NCI-H524 (cell line): ENCODE results near the gene VTI1A.

ENCODE experiments used
- DNase-seq, 2 experiments: peaks; one replicate each; lab custom pipeline; 2025; lab: John Stamatoyannopoulos, UW

VTI1A gene

DNA sequence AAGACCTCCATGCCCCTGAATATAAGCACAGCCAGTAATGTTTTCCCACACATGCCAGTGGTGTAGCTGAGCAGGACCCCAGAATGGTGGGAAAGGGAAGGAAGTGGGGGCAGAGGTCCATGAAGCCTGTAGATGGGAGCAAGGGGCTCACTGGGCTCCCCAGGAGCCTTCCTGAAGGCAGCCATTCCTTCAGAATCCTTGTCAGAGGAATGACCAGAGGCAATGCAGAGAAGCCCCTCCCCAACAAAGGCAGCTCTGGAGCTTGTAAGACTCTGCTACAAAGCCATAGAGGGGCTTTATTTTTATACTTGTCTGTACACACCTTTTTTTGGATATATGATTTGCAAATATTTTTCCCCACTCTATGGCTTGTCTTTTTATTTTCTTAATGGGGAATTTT, 338.1 kb downstream of the VTI1A start:
- no peak for DNase-seq

DNA sequence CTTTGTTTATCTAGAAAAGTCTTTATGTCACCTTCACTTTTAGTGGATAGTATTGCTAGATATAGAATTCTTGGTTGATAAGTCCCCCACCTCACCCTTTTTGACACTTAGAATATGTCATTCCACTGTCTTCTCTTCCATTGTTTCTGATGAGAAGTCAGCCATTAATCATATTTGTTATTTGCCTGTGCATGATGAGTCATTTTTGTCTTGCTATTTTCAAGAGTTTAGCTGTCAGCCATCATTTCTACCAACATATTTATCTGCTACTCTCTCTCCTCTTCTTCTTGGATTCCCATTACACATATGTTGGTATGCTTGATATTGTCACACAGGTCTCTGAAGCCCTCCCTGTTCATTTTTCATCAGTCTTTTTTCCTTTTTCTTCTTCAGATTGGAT, 342.2 kb downstream of the VTI1A start:
- no peak for DNase-seq

DNA sequence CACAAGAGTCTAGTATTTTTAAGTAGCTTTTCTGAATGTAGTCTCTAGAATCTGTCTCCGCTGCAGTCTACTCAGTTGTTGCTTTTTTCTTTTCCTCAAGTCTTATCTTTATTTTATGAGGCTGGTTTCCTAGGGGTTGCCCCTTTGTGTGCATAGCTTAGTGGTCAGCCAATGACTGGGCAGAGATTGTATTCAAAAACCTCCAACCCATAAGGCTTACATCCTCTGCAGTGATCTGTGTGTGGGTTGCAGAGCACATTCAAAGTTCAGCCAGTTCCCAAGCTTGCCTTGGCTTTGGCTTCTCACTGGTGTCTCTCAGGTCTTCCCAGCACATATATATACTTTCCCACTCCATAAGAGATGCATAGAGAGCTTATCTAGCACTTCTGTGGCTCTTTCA, 343.0 kb downstream of the VTI1A start:
- DNase-seq, result no peak

DNA sequence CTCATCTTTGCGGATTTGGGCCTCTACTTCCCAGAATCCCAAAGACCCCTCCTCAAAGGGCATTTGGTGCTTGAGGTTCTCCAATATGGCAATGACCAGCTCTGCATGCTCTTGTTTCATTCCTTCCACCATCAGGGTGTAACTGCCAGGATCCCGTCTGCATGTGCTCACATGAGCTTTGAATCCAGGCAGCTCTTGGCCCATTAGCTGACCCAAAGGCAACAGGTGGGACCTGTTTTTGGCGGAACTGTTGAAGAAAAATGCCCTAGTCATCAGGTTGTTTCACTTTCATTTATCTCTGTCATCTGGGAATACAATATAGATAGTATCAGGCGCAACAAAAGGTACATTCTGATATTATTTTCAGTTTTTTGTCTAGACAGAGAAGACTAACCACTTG, 343.9 kb downstream of the VTI1A start:
- DNase-seq, result no peak

DNA sequence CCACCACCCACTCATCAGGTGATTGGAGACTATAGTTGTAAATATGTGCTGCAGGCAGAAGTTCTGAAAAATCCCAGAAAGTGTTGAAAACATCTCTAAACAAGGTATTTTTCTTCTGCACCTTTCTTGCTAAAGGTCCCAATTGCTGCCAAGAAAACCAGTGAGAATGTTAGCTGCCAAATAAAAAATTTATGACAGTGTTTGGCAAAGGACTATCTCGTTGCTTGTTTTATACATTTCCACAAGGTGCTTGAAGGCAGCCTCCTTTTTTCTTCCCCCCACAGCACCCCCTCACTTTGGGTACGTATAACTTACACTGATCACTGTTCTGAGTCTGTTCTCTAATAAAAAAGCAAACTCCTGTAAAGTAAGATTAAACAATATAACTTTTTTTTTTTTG, 344.4 kb downstream of the VTI1A start:
- DNase-seq, result no peak

GRCh38 chr10:112792487-112793201, 345.6 kb downstream of the VTI1A start:
- peak; percentile 56 to 80 for DNase-seq

DNA sequence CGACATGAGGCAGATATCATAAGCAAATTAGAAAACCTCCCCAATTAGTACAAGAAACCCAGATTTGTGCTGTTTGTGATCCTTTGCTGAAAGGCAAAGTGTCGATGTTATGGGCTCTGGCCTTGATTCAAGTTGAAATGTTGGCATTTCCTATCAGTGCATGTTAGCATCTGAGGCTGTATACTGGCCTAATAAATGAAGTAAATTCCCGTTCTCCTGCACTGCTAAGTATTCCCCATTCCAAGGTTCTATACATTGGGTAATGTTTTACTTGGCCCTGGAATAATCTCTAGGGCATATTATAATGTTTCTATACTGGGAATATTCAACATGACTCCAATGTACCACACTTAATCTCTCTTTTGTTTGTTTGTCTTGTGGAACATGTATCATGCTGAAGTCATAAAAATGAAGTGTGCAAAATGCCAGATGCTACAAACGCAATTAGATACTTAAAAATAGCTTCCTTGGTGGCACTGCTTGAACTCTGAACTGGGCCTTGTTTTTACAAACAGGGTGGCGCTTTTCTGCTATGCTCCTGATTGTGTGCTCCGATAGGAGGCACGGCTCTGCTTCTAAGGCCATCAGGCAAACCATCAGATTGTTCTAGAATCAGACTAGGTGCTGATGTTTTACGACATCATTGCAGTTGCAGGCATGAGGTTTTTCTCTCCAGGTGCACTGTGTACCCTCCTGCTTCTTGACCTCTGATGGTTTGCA, 346.3 kb downstream of the VTI1A start:
- DNase-seq, result peak in 1 of 2 experiments; percentile 24

DNA sequence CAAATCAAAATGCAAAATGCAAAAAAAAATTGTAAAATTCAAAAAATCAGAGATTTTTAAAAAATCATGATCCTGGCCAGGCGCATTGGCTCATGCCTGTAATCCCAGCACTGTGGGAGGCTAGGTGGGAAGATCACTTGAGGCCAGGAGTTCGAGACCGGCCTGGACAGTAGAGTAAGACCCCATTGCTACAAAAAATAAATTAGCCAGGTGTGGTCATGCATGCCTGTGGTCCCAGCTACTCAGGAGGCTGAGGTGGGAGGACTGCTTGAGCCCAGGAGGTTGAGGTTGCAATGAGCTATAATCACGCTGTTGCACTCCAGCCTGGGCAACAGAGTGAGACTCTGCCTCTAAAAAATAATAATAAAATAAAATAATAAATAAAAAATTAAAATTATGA, 347.2 kb downstream of the VTI1A start:
- no peak for DNase-seq

GRCh38 chr10:112795067-112795466, 348.1 kb downstream of the VTI1A start:
- DNase-seq, result no peak

DNA sequence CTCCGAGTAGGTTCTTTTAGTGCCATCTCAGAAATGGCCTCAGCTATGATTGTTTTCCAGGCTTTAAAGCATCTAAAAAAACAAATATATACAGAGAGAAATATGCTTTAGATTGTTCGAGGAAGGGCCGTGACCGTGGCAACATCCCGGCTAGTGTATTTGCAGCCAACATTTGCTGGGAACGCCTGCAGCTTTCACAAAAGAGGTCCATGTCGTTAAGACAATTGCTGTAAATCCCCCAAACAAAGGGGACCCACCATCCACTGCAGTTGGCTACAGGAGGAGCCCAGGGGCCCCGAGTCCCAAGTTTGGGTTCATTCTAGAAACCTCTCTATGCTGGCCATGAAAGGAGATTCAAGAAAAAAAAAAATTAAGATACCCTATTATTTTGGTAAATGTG, 350.2 kb downstream of the VTI1A start:
- no peak for DNase-seq

DNA sequence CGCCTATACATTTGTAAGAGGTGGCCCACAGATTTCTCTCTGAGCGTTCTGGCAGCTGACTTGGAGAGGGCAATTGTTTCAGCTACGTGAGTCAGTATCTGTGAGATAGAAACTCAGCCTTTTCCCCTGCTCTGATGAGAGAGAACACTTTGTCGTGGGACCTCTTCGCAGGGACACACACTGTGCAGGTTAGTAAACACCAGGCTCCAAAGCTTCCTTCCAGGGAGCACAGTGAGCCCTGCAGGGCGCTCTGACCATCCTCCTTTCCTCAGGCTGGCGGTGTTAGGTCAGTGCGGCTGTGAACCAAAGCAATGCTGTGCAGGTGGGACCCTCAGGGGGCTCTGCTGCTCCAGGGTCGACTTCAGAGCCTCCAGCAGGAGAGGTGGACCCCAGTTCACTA, 350.8 kb downstream of the VTI1A start:
- DNase-seq, result no peak

GRCh38 chr10:112799038-112799437, 352.0 kb downstream of the VTI1A start:
- DNase-seq, result no peak

GRCh38 chr10:112799726-112800510, 352.9 kb downstream of the VTI1A start:
- no peak for DNase-seq

- no peak for DNase-seq
Observed at GRCh38 chr10:112801004-112801403, 354.0 kb downstream of the VTI1A start.

- DNase-seq, result no peak
Observed at GRCh38 chr10:112801748-112802147, 354.7 kb downstream of the VTI1A start.

DNA sequence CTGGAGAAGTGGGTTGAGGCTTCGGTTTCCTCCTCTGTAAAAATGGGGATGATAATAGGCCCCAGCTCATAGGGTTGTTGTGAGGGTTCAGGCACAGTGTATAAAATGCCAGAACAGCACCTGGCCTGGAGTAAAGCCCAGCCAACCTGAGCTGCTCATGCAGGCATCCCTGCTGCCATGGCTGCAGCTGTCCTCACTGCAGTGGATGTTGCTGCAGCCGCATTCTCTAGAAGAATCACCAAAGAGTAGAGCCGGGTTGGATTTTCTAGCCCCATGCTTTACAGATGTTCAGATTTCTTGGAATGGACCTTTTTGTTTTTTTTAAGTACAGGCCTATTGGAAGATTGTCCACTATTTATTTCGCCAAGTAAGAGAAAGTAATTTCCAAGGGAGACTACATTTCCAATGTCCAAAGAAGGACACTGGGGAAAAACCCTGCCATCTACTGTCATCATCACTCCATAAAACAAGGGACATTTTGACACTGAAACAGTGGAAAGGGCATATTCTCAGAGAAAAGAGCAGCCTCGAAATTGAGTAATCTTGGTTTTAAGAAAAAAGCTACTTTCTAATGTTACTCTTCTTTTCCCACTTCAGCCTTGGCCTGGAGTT, 355.5 kb downstream of the VTI1A start:
- DNase-seq, result no peak

DNA sequence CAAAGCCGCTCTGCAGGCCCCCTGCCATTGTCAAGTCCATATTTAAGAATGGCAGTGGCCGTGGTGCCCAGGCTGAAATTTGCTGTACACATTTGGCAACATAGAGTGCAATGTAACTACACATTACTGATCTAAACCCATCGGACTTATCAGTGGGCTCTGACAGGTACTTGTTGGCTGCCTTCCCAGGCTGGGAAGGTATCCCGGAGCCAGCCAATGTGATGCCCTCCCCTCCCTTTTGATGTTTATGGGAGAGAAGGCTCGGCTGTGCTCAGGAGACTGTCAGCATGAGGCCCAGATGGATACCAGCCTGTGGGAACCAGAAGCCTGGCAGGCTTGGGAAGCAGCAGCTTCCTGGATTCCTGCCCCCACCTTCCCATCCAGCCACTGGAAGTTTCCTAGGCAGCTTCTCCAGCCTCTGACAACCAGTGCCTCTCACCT, 357.0 kb downstream of the VTI1A start:
- peak in 1 of 2 experiments; percentile 87 for DNase-seq

- DNase-seq, result peak in 1 of 2 experiments; percentile 10
Observed at GRCh38 chr10:112805254-112805590, 358.2 kb downstream of the VTI1A start.

DNA sequence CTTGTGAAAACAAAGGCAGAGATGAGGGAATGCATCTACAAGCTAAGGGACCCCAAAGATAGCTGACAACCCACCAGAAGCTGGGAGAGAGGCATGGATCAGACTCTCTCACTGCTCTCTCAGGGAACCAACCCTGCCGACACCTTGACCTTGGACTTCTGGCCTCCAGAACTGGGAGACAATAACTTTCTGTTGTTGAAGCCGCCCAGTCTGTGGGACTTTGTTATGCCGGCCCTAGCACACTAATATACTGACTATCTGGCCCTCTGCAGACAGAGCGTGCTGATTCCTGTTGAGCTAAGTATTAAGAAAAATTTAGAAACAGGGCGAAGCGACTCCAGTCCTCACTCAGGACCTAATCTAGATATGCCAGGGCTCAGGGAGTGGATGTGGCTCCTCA, 358.7 kb downstream of the VTI1A start:
- DNase-seq, result no peak

GRCh38 chr10:112807013-112807412, 360.0 kb downstream of the VTI1A start:
- DNase-seq, result no peak

DNA sequence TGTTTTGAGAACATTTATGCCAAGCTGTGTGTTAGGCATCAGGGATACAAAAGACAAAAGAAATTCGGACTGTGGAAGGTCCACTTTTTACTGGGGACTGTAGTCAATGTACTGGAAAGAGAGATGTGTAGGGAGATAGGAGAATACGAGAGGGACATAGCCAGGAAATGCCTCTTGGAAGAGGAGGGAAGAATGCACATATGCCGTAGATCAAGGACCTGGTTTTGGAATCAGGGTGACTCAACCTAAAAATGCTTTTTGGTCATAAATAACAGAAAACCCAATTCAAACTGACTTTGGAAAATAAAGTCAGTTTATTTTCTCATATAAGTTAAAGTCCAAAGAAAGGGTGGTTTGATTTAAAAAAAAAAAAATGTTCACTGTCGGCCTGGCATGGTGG, 362.7 kb downstream of the VTI1A start:
- DNase-seq, result no peak

DNA sequence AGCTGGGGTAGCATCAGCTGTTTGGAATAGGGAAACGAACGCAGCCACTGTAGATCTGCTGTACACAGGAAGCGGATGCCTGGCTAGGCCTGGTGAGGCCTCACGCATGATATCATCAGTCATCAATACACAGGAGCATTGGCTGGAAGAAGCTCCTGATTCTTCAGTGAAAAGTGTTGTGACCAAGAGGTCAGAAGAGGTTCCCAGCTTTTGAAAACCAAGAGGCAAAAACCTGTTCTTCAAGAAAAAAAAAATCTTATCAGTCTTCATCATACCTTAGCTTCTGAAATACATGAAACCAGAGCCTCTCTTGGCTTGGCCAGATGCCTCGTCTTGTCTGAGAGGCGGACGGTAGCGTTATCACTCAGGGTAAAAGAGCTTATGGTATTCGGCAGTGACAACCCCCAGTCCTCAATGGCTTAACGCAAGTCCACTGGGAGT, 363.7 kb downstream of the VTI1A start:
- no peak for DNase-seq
